ENCODE results near the gene TEX9. TPM values are rescaled to one million over a fixed set of nuclear protein-coding genes. Genes with fewer than 3 reads are reported as not detected.
"Not testable (repeated sequence)": the region's sequence is repeated elsewhere in the genome, so short reads cannot be mapped to it uniquely, and the experiment has no call there.

Gene TEX9
- total and polyA plus RNA-seq, 7 experiments from 2014 or later: 0.44 to 3.1 (median 1.7) TPM

DNA sequence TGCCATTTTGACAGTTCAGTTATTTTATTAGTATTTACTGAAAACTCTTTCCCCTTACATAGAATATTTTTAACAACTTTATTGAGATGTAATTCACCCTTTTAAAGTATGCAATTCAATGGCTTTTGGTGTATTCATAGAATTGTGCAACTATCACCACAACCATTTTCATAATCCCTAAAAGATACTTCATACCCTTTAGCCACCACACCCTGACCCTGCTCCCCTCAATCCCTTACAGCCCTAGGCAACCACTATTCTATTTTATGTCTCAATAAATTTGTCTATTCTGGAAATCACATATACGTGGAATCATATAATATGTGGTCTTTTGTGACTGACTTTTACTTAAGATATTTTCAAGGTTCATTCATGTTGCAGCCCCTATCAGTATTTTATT, 29.7 kb downstream of the TEX9 start:
- no peak overlapping the region for H3K4me3 ChIP-seq (ENCODE audit: low read length)

DNA sequence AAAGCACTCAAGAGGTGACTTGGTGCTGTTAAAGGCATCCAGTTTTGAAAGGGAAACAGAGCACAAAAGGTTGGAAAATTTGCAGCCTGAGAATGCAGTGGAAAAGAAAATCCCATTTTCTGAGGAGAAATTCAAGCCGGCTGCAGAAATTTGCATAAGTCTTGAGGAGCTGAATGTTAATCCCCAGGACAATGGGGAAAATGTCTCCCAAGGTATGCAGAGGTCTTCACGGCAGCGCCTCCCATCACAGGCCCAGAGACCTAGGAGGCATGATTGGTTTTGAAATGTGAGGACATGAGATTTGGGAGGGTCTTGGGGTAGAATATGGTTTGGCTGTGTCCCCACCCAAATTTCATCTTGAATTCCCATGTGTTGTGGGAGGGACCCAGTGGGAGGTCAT, 32.1 kb downstream of the TEX9 start:
- ATAC-seq, POLR2A ChIA-PET: not testable (repeated sequence)

More for the DNA sequence above, 29.7 kb downstream of the TEX9 start:
- peaks cover 0 to 10% (median 0%) of the 10 kb centered on the region in 11 donors for H3K9me3 Mint-ChIP-seq
- H3K4me1 ChIP-seq (ENCODE audit: control insufficient read depth in 2 of 2, insufficient read depth in 2 of 2, low read length in 2 of 2): no peaks in the 10 kb centered on the region
- ATAC-seq (no peak), DNase-seq (no peak)
- peaks cover 0 to 13% (median 7%) of the 10 kb centered on the region in 5 donors for H3K27me3 Mint-ChIP-seq
- H3K4me1 Mint-ChIP-seq: no peaks in the 10 kb centered on the region
- H3K4me3 Mint-ChIP-seq: no peak overlapping the region
- H3K36me3 ChIP-seq (ENCODE audit: control insufficient read depth in 2 of 3, insufficient read depth in 3 of 3, low read length in 3 of 3): no peaks in the 10 kb centered on the region
- H3K27ac ChIP-seq (ENCODE audit: low read depth, low read length): no peak overlapping the region
- no peak overlapping the region for H3K27ac Mint-ChIP-seq
- ChIA-PET POLR2A (no interaction called here), CTCF (no interaction called here)
- intact Hi-C loops (cut with micrococcal nuclease): no loop called here
- no peaks in the 10 kb centered on the region for H3K36me3 Mint-ChIP-seq
- H3K27me3 ChIP-seq (ENCODE audit: control insufficient read depth in 2 of 2, insufficient read depth in 2 of 2, low read length in 2 of 2): no peaks in the 10 kb centered on the region
- no peaks in the 10 kb centered on the region for H3K9me3 ChIP-seq (ENCODE audit: control insufficient read depth in 2 of 3, low read length in 3 of 3)

DNA sequence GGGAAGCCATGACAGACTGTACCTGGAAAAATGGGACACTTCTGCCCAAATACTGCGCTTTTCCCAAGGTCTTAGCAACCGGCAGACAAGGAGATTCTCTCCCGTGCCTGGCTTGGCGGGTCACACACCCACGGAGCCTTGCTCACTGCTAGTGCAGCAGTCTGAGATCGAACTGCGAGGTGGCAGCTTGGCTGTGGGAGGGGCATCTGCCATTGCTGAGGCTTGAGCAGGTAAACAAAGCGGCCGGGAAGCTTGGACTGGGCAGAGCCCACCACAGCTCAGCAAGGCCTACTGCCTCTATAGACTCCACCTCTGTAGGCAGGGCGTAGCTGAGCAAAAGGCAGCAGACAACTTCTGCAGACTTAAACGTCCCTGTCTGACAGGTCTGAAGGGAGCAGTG, 34.0 kb downstream of the TEX9 start:
- H3K36me3 ChIP-seq (ENCODE audit: control insufficient read depth in 2 of 3, insufficient read depth in 3 of 3, low read length in 3 of 3); H3K9me3 ChIP-seq (ENCODE audit: control insufficient read depth in 2 of 3, low read length in 3 of 3); H3K27ac Mint-ChIP-seq; POLR2A ChIA-PET; H3K4me3 Mint-ChIP-seq; H3K4me1 ChIP-seq (ENCODE audit: control insufficient read depth in 2 of 2, insufficient read depth in 2 of 2, low read length in 2 of 2); H3K27ac ChIP-seq (ENCODE audit: low read depth, low read length); intact Hi-C loops (cut with micrococcal nuclease); H3K4me1 Mint-ChIP-seq; CTCF ChIA-PET; H3K36me3 Mint-ChIP-seq; H3K4me3 ChIP-seq (ENCODE audit: low read length); H3K27me3 ChIP-seq (ENCODE audit: control insufficient read depth in 2 of 2, insufficient read depth in 2 of 2, low read length in 2 of 2); DNase-seq; ATAC-seq: not testable (repeated sequence)
- Mint-ChIP-seq H3K27me3 (peaks cover 2 to 24% (median 16%) of the 10 kb centered on the region in 5 donors), H3K9me3 (peaks cover 0 to 31% (median 9%) of the 10 kb centered on the region in 11 donors)

More for the DNA sequence above, 32.1 kb downstream of the TEX9 start:
- DNase-seq; H3K4me3 Mint-ChIP-seq; intact Hi-C loops (cut with micrococcal nuclease); H3K9me3 ChIP-seq (ENCODE audit: control insufficient read depth in 2 of 3, low read length in 3 of 3); CTCF ChIA-PET; H3K36me3 ChIP-seq (ENCODE audit: control insufficient read depth in 2 of 3, insufficient read depth in 3 of 3, low read length in 3 of 3); H3K27ac ChIP-seq (ENCODE audit: low read depth, low read length); H3K36me3 Mint-ChIP-seq; H3K4me3 ChIP-seq (ENCODE audit: low read length); H3K27me3 ChIP-seq (ENCODE audit: control insufficient read depth in 2 of 2, insufficient read depth in 2 of 2, low read length in 2 of 2); H3K4me1 Mint-ChIP-seq; H3K27ac Mint-ChIP-seq; H3K4me1 ChIP-seq (ENCODE audit: control insufficient read depth in 2 of 2, insufficient read depth in 2 of 2, low read length in 2 of 2): not testable (repeated sequence)
- Mint-ChIP-seq H3K27me3 (peaks cover 2 to 24% (median 16%) of the 10 kb centered on the region in 5 donors), H3K9me3 (peaks cover 0 to 25% (median 5%) of the 10 kb centered on the region in 11 donors)

DNA sequence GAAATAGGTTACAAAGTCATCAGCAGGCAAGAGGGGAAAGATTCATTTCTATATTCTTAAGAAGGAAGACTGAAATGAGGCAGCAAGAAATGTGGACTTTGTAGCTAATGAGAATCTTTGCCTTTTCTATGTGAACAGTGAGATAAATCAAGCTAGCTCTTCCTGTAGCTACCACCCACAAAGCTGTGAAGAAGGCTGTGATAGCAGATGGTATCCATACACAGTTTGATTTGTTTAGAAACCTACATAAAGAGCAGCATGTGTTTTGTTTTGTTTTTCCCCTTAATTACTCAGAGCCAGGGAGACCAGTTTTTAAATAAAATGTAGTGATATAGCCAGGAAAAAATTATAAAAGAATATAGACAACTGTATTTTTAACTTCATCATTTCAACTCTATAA, 45.5 kb downstream of the TEX9 start:
- H3K4me3 ChIP-seq (ENCODE audit: low read length): no peak overlapping the region
- Mint-ChIP-seq H3K4me1 (no peaks in the 10 kb centered on the region), H3K27me3 (no peaks in the 10 kb centered on the region), H3K27ac (no peak overlapping the region), H3K36me3 (no peaks in the 10 kb centered on the region), H3K9me3 (peaks cover 0 to 2% (median 0%) of the 10 kb centered on the region in 11 donors), H3K4me3 (no peak overlapping the region)
- ChIA-PET CTCF (no interaction called here), POLR2A (no interaction called here)
- no peaks in the 10 kb centered on the region for H3K4me1 ChIP-seq (ENCODE audit: control insufficient read depth in 2 of 2, insufficient read depth in 2 of 2, low read length in 2 of 2)
- ATAC-seq (no peak), DNase-seq (no peak)
- no peaks in the 10 kb centered on the region for H3K9me3 ChIP-seq (ENCODE audit: control insufficient read depth in 2 of 3, low read length in 3 of 3)
- H3K27me3 ChIP-seq (ENCODE audit: control insufficient read depth in 2 of 2, insufficient read depth in 2 of 2, low read length in 2 of 2): no peaks in the 10 kb centered on the region
- intact Hi-C loops (cut with micrococcal nuclease): no loop called here
- no peaks in the 10 kb centered on the region for H3K36me3 ChIP-seq (ENCODE audit: control insufficient read depth in 2 of 3, insufficient read depth in 3 of 3, low read length in 3 of 3)
- H3K27ac ChIP-seq (ENCODE audit: low read depth, low read length): no peak overlapping the region

DNA sequence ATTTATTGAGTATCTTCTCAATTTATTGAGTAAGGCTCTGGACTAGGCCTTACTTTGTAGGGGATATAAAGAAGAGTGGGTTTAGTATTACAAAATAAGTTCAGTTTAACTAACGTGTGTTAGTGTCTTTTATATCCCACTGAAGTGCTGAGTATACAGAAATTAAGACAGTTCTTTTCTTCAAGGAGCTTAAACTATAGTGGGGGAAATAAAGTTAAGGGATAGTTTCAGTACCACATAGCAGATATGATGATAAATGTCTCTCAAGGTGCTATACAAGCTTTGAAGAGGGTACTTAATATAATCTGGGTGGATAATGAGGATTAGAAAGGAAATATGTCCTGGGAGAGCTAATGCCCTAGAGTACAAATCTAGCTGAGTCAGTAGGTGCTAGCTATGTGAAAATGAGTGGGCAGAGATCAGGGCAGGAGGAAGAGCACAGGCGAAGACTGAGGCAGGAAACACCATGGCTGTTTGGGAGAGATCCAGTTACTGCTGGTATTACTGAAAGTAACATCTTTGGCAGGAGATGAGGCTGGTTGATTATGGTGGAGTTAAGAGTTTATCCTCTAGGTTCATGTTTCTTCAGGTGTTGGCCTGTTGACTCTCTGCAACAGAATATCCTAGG, 46.0 kb downstream of the TEX9 start:
- H3K4me3 ChIP-seq (ENCODE audit: low read length): no peak overlapping the region
- H3K27me3 ChIP-seq (ENCODE audit: control insufficient read depth in 2 of 2, insufficient read depth in 2 of 2, low read length in 2 of 2): no peaks in the 10 kb centered on the region
- POLR2A ChIA-PET: no interaction called here
- no peak overlapping the region for H3K27ac ChIP-seq (ENCODE audit: low read depth, low read length)
- H3K9me3 ChIP-seq (ENCODE audit: control insufficient read depth in 2 of 3, low read length in 3 of 3): no peaks in the 10 kb centered on the region
- DNase-seq (no peak), ATAC-seq (no peak)
- Mint-ChIP-seq H3K36me3 (no peaks in the 10 kb centered on the region), H3K4me1 (no peaks in the 10 kb centered on the region), H3K27ac (no peak overlapping the region), H3K4me3 (no peak overlapping the region), H3K9me3 (no peaks in the 10 kb centered on the region), H3K27me3 (no peaks in the 10 kb centered on the region)
- no peaks in the 10 kb centered on the region for H3K4me1 ChIP-seq (ENCODE audit: control insufficient read depth in 2 of 2, insufficient read depth in 2 of 2, low read length in 2 of 2)
- H3K36me3 ChIP-seq (ENCODE audit: control insufficient read depth in 2 of 3, insufficient read depth in 3 of 3, low read length in 3 of 3): no peaks in the 10 kb centered on the region
- intact Hi-C loops (cut with micrococcal nuclease): no loop called here
- CTCF ChIA-PET: no interaction called here

DNA sequence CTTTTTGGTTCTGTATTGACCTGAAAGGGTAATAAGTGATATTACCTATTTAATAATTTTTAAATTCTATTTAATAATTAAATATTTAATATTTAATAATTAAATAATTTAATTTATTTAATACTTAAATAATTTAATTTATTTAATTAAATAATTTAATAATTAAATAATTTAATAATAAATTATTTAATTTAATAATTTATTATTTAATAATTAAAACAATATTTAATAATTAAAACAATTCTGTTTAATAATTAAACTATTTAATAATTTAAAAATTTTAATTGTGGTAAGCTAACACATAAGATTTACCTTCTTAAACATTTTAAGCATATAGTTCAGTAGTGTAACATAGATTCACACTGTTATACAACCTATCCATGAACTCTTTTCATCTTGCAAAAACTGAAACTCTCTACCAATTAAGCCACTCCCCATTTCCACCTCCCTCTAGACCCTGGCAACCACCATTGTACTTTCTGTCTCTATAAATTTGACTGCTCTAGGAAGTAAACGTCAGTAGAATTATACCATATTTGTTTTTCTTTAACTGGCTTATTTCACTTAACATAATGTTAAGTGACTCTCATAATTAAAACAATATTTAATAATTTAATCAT, 48.0 kb downstream of the TEX9 start:
- H3K36me3 ChIP-seq (ENCODE audit: control insufficient read depth in 2 of 3, insufficient read depth in 3 of 3, low read length in 3 of 3); H3K27me3 Mint-ChIP-seq; H3K4me3 ChIP-seq (ENCODE audit: low read length); DNase-seq; CTCF ChIA-PET; POLR2A ChIA-PET; H3K9me3 ChIP-seq (ENCODE audit: control insufficient read depth in 2 of 3, low read length in 3 of 3); H3K27ac ChIP-seq (ENCODE audit: low read depth, low read length); H3K36me3 Mint-ChIP-seq; H3K27ac Mint-ChIP-seq; H3K27me3 ChIP-seq (ENCODE audit: control insufficient read depth in 2 of 2, insufficient read depth in 2 of 2, low read length in 2 of 2); H3K9me3 Mint-ChIP-seq; H3K4me1 Mint-ChIP-seq; H3K4me1 ChIP-seq (ENCODE audit: control insufficient read depth in 2 of 2, insufficient read depth in 2 of 2, low read length in 2 of 2); ATAC-seq; intact Hi-C loops (cut with micrococcal nuclease); H3K4me3 Mint-ChIP-seq: not testable (repeated sequence)

DNA sequence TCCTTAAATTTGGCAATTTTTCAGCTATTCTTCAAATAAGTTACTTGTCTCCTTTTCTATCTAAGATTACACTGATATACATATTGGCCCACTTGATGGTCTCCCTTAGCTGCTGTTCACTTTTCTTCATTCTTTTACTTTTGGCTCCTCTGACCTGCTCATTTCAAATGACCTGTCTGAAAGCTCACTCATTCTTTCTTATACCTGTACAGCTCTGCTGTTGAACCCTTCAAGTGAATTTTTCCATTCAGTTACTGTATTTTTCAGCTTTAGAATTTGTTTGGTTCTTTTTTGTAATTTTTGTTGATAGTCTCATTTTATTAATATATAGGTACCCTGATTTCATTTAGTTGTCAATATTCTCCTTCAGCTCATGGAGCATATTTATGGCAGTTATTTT, 60.0 kb downstream of the TEX9 start:
- Histone ChIP-seq H3K4me3 (ENCODE audit: low read length) (no peak overlapping the region), H3K36me3 (ENCODE audit: control insufficient read depth in 2 of 3, insufficient read depth in 3 of 3, low read length in 3 of 3) (no peaks in the 10 kb centered on the region), H3K27me3 (ENCODE audit: control insufficient read depth in 2 of 2, insufficient read depth in 2 of 2, low read length in 2 of 2) (no peaks in the 10 kb centered on the region), H3K4me1 (ENCODE audit: control insufficient read depth in 2 of 2, insufficient read depth in 2 of 2, low read length in 2 of 2) (no peaks in the 10 kb centered on the region), H3K9me3 (ENCODE audit: control insufficient read depth in 2 of 3, low read length in 3 of 3) (no peaks in the 10 kb centered on the region), H3K27ac (ENCODE audit: low read depth, low read length) (no peak overlapping the region)
- ATAC-seq (no peak), DNase-seq (no peak)
- intact Hi-C loops (cut with micrococcal nuclease): loop anchor here (5.0 to 10.0 kb wide), 3 partner anchors 430 to 778 kb away; partner anchors contain the start of gene NEDD4 (in 1 of the 2)
- Mint-ChIP-seq H3K4me1 (no peaks in the 10 kb centered on the region), H3K4me3 (no peak overlapping the region), H3K36me3 (peaks cover 0 to 11% (median 9%) of the 10 kb centered on the region in 5 donors), H3K9me3 (peaks cover 3 to 22% (median 6%) of the 10 kb centered on the region in 11 donors), H3K27ac (no peak overlapping the region), H3K27me3 (peaks cover 0 to 13% (median 4%) of the 10 kb centered on the region in 5 donors)
- ChIA-PET POLR2A (no interaction called here), CTCF (no interaction called here)
